ENCODE measurements around the gene FAU.

DNA sequence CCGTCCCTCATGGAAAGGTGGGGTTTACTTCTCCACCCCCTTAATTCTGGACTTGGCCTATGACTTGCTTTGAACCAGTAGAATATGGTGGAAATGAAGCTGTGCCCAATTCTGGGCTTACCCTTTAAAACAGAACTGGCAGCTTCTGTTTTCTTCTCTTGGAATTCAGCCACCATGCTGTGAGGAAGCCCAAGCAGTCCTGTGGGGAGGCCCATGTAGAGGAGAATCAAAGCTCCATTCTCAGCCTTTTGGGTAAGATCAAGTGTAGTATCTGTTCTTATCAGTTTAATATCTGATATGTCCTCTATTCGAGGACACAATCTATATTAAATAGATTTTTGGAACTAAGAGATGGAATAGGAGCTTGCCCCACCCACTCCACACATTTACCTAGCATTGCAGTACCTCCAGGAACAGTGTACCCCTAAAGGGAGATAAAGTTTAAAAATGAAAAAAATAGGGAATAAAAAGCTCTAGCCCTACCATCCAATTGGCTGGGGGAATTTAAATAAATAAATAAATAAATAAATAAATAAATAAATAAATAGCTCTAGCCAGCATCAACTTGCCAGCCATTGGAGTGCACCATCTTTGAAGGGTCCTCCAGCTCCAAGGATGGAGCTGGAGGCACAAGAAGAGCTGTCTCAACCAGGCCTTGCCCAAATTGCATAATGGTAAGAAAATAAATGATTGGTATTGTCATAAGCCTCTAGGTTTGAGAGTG is 25.6 kb upstream of the FAU start:
- TF ChIP-seq, protein P1, sequence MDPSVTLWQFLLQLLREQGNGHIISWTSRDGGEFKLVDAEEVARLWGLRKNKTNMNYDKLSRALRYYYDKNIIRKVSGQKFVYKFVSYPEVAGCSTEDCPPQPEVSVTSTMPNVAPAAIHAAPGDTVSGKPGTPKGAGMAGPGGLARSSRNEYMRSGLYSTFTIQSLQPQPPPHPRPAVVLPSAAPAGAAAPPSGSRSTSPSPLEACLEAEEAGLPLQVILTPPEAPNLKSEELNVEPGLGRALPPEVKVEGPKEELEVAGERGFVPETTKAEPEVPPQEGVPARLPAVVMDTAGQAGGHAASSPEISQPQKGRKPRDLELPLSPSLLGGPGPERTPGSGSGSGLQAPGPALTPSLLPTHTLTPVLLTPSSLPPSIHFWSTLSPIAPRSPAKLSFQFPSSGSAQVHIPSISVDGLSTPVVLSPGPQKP (IDR thresholded peaks at IDR 0.05; ENCODE audit: low read depth, low read length), result no peak
- no peak for TF ChIP-seq CHD2 (IDR thresholded peaks at IDR 0.05; ENCODE audit: low read length, partially characterized antibody)
- TF ChIP-seq HOXA7 (CRISPR knock-in tag; IDR thresholded peaks at IDR 0.05), result no peak
- TF ChIP-seq, protein P2, sequence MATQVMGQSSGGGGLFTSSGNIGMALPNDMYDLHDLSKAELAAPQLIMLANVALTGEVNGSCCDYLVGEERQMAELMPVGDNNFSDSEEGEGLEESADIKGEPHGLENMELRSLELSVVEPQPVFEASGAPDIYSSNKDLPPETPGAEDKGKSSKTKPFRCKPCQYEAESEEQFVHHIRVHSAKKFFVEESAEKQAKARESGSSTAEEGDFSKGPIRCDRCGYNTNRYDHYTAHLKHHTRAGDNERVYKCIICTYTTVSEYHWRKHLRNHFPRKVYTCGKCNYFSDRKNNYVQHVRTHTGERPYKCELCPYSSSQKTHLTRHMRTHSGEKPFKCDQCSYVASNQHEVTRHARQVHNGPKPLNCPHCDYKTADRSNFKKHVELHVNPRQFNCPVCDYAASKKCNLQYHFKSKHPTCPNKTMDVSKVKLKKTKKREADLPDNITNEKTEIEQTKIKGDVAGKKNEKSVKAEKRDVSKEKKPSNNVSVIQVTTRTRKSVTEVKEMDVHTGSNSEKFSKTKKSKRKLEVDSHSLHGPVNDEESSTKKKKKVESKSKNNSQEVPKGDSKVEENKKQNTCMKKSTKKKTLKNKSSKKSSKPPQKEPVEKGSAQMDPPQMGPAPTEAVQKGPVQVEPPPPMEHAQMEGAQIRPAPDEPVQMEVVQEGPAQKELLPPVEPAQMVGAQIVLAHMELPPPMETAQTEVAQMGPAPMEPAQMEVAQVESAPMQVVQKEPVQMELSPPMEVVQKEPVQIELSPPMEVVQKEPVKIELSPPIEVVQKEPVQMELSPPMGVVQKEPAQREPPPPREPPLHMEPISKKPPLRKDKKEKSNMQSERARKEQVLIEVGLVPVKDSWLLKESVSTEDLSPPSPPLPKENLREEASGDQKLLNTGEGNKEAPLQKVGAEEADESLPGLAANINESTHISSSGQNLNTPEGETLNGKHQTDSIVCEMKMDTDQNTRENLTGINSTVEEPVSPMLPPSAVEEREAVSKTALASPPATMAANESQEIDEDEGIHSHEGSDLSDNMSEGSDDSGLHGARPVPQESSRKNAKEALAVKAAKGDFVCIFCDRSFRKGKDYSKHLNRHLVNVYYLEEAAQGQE (IDR thresholded peaks at IDR 0.05), result no peak
- TF ChIP-seq TFCP2L1 (CRISPR knock-in tag; IDR thresholded peaks at IDR 0.05), result no peak
- no peak for TF ChIP-seq EP300 (IDR thresholded peaks at IDR 0.05)
- TF ChIP-seq POLR2AphosphoS2 (conservative IDR thresholded peaks at IDR 0.05; ENCODE audit: low read length), result no peak
- no peak for TF ChIP-seq CEBPB (IDR thresholded peaks at IDR 0.05)
- TF ChIP-seq RFX5 (IDR thresholded peaks at IDR 0.05), result no peak
- TF ChIP-seq, protein P3, sequence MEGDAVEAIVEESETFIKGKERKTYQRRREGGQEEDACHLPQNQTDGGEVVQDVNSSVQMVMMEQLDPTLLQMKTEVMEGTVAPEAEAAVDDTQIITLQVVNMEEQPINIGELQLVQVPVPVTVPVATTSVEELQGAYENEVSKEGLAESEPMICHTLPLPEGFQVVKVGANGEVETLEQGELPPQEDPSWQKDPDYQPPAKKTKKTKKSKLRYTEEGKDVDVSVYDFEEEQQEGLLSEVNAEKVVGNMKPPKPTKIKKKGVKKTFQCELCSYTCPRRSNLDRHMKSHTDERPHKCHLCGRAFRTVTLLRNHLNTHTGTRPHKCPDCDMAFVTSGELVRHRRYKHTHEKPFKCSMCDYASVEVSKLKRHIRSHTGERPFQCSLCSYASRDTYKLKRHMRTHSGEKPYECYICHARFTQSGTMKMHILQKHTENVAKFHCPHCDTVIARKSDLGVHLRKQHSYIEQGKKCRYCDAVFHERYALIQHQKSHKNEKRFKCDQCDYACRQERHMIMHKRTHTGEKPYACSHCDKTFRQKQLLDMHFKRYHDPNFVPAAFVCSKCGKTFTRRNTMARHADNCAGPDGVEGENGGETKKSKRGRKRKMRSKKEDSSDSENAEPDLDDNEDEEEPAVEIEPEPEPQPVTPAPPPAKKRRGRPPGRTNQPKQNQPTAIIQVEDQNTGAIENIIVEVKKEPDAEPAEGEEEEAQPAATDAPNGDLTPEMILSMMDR (IDR thresholded peaks at IDR 0.05), result no peak
- TF ChIP-seq PHF8 (IDR thresholded peaks at IDR 0.05; ENCODE audit: borderline replicate concordance, low read depth), result no peak
- no peak for TF ChIP-seq HOXB13 (CRISPR knock-in tag; IDR thresholded peaks at IDR 0.05; ENCODE audit: low read depth)
- TF ChIP-seq, protein P4, sequence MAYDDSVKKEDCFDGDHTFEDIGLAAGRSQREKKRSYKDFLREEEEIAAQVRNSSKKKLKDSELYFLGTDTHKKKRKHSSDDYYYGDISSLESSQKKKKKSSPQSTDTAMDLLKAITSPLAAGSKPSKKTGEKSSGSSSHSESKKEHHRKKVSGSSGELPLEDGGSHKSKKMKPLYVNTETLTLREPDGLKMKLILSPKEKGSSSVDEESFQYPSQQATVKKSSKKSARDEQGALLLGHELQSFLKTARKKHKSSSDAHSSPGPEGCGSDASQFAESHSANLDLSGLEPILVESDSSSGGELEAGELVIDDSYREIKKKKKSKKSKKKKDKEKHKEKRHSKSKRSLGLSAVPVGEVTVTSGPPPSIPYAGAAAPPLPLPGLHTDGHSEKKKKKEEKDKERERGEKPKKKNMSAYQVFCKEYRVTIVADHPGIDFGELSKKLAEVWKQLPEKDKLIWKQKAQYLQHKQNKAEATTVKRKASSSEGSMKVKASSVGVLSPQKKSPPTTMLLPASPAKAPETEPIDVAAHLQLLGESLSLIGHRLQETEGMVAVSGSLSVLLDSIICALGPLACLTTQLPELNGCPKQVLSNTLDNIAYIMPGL (CRISPR knock-in tag; IDR thresholded peaks at IDR 0.05; ENCODE audit: borderline replicate concordance), result no peak
- no peak for TF ChIP-seq POLR2A (IDR thresholded peaks at IDR 0.05; ENCODE audit: low read length)

Data from A549 (cell line).